CD4-positive, alpha-beta T cell (primary cell): Measurements from ENCODE around the gene CEP112. TPM values are rescaled to one million over a fixed set of nuclear protein-coding genes. Genes with fewer than 3 reads are reported as not detected.

Experiments used
- ATAC-seq: fragments of 200-7000 bp; cut with Tn5 transposase; one replicate; pipeline ENCODE4 v1.10.0; 2022; ENCODE audit warnings: mild to moderate bottlenecking; ENCODE audit not compliant: poor library complexity
- CTCF ChIA-PET: fragments of 350-600 bp; sonication (Branson Sonifier 250); formaldehyde crosslinking; loops from one replicate; lab custom pipeline; 2021; ENCODE audit warnings: antibody characterized with exemption, inconsistent platforms; lab: Charles Lee
- POLR2A ChIA-PET: fragments of 350-600 bp; sonication (Branson Sonifier 250); formaldehyde crosslinking; loops from one replicate; lab custom pipeline; 2021; ENCODE audit warnings: antibody characterized with exemption, inconsistent platforms; lab: Charles Lee
- DNase-seq, 14 experiments: peaks; one replicate each; pipeline ENCODE4 v3.0.0-alpha.2; 2013 to 2020; ENCODE audit warnings: mixed read lengths in 2 of 14
- H3K27ac ChIP-seq, 2 donors: one replicate each; pipeline versions ENCODE4 v1.5.1 to v1.7.0; 2013; ENCODE audit warnings: low read length in 2 of 2, low read depth in 1 of 2, mild to moderate bottlenecking in 1 of 2
- H3K27me3 ChIP-seq, 2 experiments: 1 replicate in 1 of 2; 2 replicates in 1 of 2; pipeline versions ENCODE4 v1.6.1 to v1.7.0; 2013; ENCODE audit warnings: low read length in 2 of 2, control low read depth in 1 of 2, mild to moderate bottlenecking in 1 of 2, moderate library complexity in 1 of 2; ENCODE audit not compliant: insufficient read depth in 2 of 2, control insufficient read depth in 1 of 2
- H3K36me3 ChIP-seq: one replicate; pipeline ENCODE4 v1.6.1; 2013; ENCODE audit warnings: low read length, control low read depth; ENCODE audit not compliant: insufficient read depth
- H3K4me1 ChIP-seq: one replicate; pipeline ENCODE4 v1.6.1; 2013; ENCODE audit warnings: low read length, control low read depth; ENCODE audit not compliant: insufficient read depth
- H3K4me3 ChIP-seq: one replicate; pipeline ENCODE4 v1.5.1; 2013; ENCODE audit warnings: mild to moderate bottlenecking, low read length, moderate library complexity
- H3K9me3 ChIP-seq, 2 experiments: 1 replicate in 1 of 2; 2 replicates in 1 of 2; pipeline versions ENCODE4 v1.6.1 to v1.7.0; 2013; ENCODE audit warnings: low read length in 2 of 2, mild to moderate bottlenecking in 2 of 2, control low read depth in 1 of 2, moderate library complexity in 1 of 2; ENCODE audit not compliant: control insufficient read depth in 1 of 2, insufficient read depth in 1 of 2
- H3K27ac Mint-ChIP-seq: one replicate; pipeline ENCODE4 v1.8.0; 2020; ENCODE audit warnings: mixed read lengths
- H3K27me3 Mint-ChIP-seq: one replicate; pipeline ENCODE4 v1.8.0; 2021; ENCODE audit warnings: mixed read lengths
- H3K36me3 Mint-ChIP-seq: one replicate; pipeline ENCODE4 v1.8.0; 2021; ENCODE audit warnings: low read depth, mixed read lengths
- H3K4me1 Mint-ChIP-seq: one replicate; pipeline ENCODE4 v1.8.0; 2021; ENCODE audit warnings: low read depth, mixed read lengths
- H3K4me3 Mint-ChIP-seq: one replicate; pipeline ENCODE4 v1.8.0; 2020; ENCODE audit warnings: mild to moderate bottlenecking, mixed read lengths
- H3K9me3 Mint-ChIP-seq: one replicate; pipeline ENCODE4 v1.8.0; 2020; ENCODE audit warnings: mixed read lengths
- CTCF ChIP-seq: fragments of 200-600 bp; IDR thresholded peaks from one replicate; pipeline ENCODE4 v1.8.0; 2022; ENCODE audit warnings: antibody characterized with exemption, mild to moderate bottlenecking
- intact Hi-C, 2 experiments: fragments of 100-400 bp; cut with DNase I in 1 of 2; cut with micrococcal nuclease in 1 of 2; formaldehyde crosslinking; loops; one replicate each; pipeline versions ENCODE4 v1.15.1 to v1.9.0; 2023 to 2025; cut with DNase I, micrococcal nuclease
- total RNA-seq, 174 experiments: library from RNA in 2 of 174; stranded (reverse) in 2 of 174; gene quantifications; one replicate each; pipeline ENCODE4 v1.2.3 and lab custom pipeline; 2021 to 2026

Gene CEP112
- total RNA-seq, 2 experiments from 2014 or later: 1.6 to 2.2 TPM

DNA sequence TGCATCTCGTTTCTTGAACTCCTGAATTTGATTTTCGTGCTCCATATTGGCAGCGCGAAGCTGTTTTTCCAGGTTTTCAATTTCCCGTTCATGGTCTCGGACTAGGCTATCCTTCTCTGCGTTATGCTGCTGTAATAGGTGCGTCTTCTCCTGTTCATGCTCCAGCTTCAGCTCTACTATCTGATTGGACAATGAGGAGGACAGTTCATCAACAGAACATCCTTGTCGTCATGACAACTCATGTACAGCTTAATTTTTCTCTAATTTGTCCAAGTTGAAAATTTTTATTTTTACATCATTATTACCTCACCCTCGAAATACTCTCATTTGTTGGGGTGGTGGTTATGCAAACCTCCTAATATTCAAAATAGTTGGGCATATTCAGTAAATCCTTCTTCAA is 289.8 kb downstream of the CEP112 start:
- TF ChIP-seq CTCF: no peak
- H3K4me1 Mint-ChIP-seq: no peaks in the 10 kb centered on the region

GRCh38 chr17:65901394-65901793 is 290.5 kb downstream of the CEP112 start:
- no peak for TF ChIP-seq CTCF
- H3K4me1 Mint-ChIP-seq: no peaks in the 10 kb centered on the region
- H3K36me3 ChIP-seq: no peaks in the 10 kb centered on the region
- no peaks in the 10 kb centered on the region for H3K4me1 ChIP-seq
- H3K27me3 Mint-ChIP-seq: no peaks in the 10 kb centered on the region
- intact Hi-C loops: no loop called here
- H3K9me3 Mint-ChIP-seq: no peaks in the 10 kb centered on the region
- H3K9me3 ChIP-seq: no peaks in the 10 kb centered on the region
- H3K27me3 ChIP-seq: no peaks in the 10 kb centered on the region
- ChIA-PET CTCF (interaction anchor here (0.6 kb wide), 1 partner anchor 14 kb away, joined by 3 read pairs; no protein-coding TSS in a partner anchor), POLR2A (no interaction called here)
- no peak overlapping the region for H3K27ac ChIP-seq
- no peak overlapping the region for H3K27ac Mint-ChIP-seq
- DNase-seq: no peak
- H3K36me3 Mint-ChIP-seq: no peaks in the 10 kb centered on the region
- H3K4me3 Mint-ChIP-seq: no peak overlapping the region
- no peak for ATAC-seq
- H3K4me3 ChIP-seq: no peak overlapping the region

More for the DNA sequence above, 289.8 kb downstream of the CEP112 start:
- ATAC-seq (no peak), DNase-seq (no peak)
- H3K27ac ChIP-seq: no peak overlapping the region
- ChIA-PET POLR2A (no interaction called here), CTCF (no interaction called here)
- intact Hi-C loops: no loop called here
- Mint-ChIP-seq H3K9me3 (no peaks in the 10 kb centered on the region), H3K4me3 (no peak overlapping the region), H3K27ac (no peak overlapping the region), H3K27me3 (no peaks in the 10 kb centered on the region), H3K36me3 (no peaks in the 10 kb centered on the region)
- no peaks in the 10 kb centered on the region for H3K36me3 ChIP-seq
- no peaks in the 10 kb centered on the region for H3K4me1 ChIP-seq
- no peaks in the 10 kb centered on the region for H3K9me3 ChIP-seq
- H3K27me3 ChIP-seq: no peaks in the 10 kb centered on the region
- no peak overlapping the region for H3K4me3 ChIP-seq

- CTCF ChIA-PET: no interaction called here
- intact Hi-C loops: no loop called here
- no peak overlapping the region for H3K27ac Mint-ChIP-seq
- Histone ChIP-seq H3K27ac (no peak overlapping the region), H3K36me3 (no peaks in the 10 kb centered on the region), H3K4me1 (no peaks in the 10 kb centered on the region), H3K27me3 (no peaks in the 10 kb centered on the region), H3K9me3 (no peaks in the 10 kb centered on the region), H3K4me3 (no peak overlapping the region)
- no peaks in the 10 kb centered on the region for H3K9me3 Mint-ChIP-seq
- POLR2A ChIA-PET: no interaction called here
- no peaks in the 10 kb centered on the region for H3K36me3 Mint-ChIP-seq
- no peaks in the 10 kb centered on the region for H3K4me1 Mint-ChIP-seq
- no peak overlapping the region for H3K4me3 Mint-ChIP-seq
- TF ChIP-seq CTCF: no peak
- DNase-seq (no peak), ATAC-seq (no peak)
- H3K27me3 Mint-ChIP-seq: no peaks in the 10 kb centered on the region
These were observed 291.7 kb downstream of the CEP112 start for GRCh38 chr17:65900216-65900615.
